Measurements from ENCODE around the gene MAMLD1.

Gene MAMLD1

DNA sequence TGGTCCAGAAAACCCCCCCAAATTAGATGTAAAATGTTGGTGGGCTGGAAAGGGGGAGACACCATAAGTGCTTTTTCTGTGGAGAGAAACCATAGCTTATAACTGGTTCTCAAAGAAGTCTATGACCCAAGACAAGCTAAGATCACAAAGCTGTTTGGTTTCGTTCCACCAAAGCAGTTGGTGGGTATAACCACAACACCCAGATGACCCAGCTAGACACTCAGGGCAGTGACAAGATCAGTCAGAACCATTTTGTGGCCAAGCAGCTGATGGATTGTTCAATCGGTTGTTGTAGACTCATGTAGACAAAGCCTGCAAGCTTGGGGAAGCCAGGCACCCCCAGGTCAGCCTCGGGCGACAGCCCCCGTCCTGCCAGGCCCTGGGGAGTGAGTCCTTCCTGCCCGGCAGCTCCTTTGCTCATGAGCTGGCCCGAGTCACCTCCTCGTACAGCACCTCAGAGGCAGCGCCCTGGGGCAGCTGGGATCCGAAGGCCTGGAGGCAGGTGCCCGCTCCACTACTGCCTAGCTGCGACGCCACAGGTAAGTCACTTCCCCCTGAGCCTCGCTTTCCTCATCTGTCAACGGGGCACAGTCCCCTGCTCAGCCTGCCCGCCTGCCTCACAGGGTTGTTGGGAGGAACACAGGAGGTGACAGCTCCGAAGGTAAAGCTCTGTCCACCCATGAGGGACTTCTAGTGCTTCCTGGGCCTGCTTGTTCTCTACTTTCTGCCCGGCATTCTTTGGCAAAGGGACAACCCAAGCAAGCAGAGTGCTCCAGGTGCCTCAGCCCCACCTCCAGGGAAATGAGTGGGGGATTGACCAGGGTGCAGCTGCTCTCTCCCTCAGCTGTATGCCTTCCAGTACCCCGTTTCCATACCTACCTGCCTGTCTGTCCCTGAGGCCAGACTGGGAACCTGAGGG lies 140.1 kb downstream of the MAMLD1 start:
- no peak for DNase-seq (ENCODE audit: low read depth in 2 of 2)

DNA sequence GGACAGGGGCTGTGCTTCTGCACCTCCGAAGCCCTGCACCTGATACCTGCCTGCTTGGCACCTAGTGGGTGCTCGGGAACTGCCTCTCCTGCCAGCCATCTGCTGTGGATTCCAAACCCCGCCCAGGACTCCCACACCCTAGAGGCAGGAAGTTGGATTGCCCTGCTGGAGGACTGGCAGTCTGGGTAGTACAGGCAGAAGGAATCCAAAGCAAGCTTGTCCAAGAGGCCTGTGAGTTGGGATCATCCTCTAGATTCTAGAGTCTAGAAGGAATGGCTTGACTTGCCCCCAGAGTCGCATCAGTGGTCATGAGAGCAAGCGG lies 140.7 kb downstream of the MAMLD1 start:
- no peak for DNase-seq (ENCODE audit: low read depth in 2 of 2)

DNA sequence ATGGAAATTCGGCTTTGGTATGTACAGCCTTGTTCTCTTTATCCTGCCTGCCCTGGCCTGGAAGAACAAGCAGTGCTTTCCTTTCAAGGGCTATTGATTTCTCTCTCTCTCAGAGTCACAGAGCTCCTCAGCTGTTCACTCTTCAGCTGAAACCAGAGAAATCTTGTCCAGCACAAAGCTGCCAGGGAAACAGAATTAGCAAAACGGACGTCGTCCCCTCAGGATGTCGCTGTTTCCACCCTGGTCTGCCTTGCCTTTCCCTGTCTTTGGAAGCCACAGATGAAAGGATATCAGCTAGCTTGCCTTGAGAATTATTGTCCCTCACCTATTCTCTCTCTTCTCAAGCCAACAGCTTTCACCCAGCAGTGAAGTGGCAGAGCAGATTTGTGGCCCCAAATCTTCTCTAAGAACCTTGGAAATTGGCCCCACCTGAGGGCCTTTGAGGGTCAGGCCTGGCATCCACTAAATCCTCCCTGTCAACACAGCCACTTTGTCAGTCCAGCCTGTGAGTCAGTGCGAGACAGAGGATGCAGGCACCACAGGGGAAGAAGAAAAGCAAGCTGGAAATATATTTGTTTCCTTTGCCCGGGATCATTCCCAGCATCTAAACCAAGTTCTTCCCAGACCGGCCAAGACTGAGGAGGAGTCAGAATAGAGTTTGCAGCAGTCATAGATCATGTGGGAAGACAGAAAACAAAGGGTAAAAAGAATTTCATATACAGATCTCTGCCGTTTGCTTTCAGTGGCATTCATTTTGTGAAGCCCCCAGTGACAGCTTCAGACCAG lies 141.5 kb downstream of the MAMLD1 start:
- no peak for DNase-seq (ENCODE audit: low read depth in 2 of 2)

DNA sequence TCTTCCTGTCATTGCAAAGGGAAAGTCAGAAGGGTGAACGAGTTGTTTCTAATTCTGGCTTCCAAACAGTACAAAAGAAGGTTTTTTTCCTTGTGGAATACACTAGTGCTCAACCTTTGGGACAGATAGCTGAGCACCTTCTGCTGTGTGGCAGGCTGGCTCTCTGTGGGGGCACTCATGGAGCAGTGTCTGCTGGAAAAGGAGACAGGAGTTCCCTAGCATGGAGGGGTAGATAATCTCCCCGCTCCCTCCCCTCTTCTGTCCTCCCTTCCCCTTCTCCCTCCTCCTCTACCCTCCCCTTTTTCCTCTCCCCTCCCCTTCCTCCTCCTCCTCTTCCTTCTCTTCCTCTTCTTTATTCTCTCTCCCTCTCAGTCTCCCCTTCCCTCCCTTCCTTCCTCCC lies 142.9 kb downstream of the MAMLD1 start:
- no peak for DNase-seq (ENCODE audit: low read depth in 2 of 2)

DNA sequence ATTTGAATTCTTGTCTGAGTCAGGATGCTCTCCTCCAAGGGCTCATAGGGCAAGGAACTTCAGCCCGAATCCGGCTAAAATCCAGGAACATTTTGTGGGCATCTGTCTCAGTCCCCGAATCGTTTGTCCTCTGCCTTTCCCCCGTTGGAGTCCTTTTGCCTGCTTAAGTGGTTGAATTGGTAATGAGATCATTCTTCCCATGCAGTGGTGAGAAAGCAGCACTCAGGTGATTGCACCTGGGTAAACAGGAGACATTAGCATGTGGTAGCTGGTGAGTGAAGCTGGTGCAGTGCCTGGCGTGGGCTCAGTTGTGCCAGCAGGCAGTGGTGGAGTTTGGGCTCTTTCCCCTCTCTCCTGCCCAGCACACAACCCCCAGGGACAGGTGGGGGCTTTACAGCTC lies 143.4 kb downstream of the MAMLD1 start:
- DNase-seq (ENCODE audit: low read depth in 2 of 2) = no peak

DNA sequence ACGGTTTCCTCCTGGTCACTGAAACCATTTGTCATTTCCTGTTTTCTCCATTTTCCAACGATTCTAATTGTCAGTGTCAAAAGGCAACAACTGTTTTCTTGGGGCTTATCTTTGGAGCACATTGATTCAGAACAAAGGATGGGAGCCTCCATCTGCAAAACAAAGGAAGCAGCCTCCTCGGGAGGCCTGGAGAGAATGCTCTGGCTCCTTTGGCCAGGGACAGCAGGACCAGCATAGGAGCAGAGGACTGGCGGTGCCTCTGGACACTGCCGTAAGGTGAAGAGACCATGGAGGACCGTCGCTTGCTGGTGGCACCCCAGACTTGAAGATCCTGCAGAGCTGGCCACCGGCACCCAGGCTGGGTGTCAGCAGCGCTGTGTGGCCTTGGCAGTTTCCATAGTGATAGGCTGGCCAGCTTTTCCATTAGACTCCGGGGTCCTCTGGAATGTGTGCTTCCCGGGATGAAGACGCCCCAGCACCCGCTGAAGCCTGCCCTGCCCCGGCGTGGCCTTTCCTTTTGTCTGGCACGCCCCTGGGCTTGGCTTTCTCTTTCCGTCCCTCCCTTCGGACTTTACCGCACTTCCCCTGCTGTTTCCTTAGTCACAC lies 144.2 kb downstream of the MAMLD1 start:
- no peak for DNase-seq (ENCODE audit: low read depth in 2 of 2)

DNA sequence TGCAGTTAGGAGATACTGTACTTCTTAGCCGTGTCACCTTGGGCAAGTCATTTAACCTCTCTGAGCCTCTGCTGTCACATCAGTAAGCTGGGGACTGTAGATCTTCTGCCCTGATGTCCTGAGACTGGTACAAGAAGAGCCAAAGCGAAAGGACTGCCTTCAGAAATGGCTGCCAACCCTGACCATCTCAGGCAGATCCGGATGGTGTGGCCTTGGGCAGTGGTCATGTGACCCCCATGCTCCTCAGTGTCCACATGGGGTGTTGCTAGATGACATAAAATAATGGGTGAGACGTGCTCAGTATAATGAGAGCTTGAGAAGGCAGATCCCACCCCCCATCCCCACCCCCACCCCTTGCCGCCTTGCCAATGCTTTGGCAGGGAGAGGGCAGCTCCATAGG lies 144.9 kb downstream of the MAMLD1 start:
- DNase-seq (ENCODE audit: low read depth in 2 of 2) = no peak

DNA sequence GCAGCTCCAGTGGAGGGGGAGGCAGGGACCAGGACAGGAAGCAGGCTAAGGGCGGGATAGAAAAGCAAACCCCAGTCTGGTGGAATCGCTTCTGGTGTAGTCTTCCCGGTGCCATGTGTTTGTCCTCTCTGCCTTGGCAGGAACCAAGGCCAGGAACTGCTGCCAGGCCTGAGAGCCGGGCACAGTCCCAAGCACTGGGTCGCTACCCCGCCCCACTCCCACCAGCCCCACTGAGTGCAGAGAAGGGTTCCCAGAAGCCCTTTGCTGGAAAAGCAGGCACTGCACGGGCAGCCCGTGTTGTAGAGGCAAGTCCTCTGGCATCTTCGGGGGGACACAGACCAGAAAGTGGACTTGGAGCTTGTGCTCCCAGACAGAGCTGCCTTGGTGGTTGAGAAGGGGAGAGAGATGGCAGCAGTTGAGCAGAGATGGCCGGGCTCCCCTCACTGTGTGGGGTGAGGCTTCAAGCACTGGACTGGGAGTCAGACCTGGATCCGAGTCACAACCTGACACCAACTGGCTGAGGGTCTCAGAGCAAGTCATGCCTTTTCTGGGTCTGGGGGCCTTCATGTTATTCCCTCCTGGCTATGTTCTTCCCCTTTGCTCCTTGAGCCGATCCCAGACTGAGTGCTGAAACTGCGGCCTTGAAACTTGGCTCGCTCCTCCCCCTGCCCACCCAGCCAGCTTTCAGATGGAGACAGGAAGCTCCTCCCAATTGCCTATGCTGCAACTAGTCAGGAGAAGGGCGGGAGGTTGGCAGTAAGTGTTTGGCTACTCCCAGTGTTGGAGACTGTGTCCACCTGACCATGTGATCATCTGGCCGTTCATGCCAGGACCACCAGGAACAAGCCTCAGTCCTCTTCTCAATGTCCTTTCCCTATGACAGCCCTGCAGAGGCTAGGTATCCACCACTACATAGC lies 145.6 kb downstream of the MAMLD1 start:
- DNase-seq (ENCODE audit: low read depth in 2 of 2) = no peak

DNA sequence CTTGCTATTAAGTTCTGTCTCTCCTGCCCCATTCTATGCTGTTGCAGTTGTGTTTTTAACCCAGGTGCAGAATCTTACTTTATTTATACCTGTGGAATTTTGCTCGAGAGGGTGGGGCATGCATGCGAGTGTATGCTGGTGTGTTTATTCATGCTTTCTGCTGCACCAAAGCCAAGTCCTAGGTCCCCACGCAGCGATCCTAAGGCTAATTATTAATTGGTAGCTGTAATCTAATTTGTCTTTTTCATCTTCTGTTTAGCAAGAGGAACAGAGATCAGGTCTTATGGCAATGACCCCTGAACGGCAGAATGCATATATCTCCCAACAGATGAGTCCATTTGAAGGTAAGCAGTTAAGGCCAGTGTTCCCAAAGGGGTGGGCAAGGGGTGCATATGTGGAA lies 146.6 kb downstream of the MAMLD1 start:
- no peak for DNase-seq (ENCODE audit: low read depth in 2 of 2)

DNA sequence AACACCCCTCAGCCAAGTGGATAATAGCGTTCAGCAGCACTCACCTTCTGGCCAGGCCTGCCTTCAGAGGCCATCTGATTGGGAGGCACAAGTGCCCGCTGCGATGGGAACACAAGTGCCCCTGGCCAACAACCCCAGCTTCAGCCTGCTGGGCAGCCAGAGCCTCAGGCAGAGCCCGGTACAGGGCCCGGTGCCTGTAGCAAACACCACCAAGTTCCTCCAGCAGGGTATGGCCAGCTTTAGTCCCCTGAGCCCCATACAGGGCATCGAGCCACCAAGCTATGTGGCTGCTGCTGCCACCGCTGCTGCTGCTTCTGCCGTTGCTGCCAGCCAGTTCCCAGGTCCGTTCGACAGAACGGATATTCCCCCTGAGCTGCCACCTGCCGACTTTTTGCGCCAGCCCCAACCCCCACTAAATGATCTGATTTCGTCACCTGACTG lies 149.4 kb downstream of the MAMLD1 start:
- DNase-seq (ENCODE audit: low read depth in 2 of 2) = no peak

DNA sequence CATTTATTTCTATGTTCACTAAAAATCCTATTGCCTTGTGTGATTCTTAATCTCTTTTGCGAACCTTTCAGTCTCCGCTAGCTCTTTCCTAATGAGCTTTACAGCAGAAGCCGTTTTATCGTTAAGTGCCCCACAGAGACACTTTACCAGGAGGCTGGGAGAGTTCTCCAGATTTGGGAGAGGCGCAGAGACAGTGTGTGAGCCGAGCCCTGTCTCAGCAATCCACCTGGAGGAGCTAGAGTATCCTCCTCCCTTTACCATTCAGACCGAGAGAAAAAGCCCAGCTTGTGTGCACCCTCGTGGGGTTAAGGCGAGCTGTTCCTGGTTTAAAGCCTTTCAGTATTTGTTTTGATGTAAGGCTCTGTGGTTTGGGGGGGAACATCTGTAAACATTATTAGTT lies 150.4 kb downstream of the MAMLD1 start:
- no peak for DNase-seq (ENCODE audit: low read depth in 2 of 2)

DNA sequence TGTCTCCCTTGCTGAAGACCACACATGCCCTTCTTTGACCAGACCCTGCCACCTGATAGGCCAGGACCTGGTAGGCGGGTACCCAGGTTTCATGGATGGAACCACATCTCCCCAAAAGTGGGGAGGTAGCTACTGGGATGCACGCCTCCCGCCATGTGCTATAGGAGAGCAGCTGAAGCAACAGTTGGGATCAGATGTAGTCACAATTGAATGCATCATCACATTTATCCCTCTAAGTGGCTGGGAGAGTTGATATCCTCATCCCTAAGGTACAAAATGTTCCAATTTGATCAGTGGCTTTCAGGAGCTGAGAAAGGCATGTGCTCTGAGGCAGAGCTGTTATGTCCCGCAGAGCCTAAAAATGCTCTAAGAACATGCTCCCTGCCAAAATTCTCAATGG lies 151.3 kb downstream of the MAMLD1 start:
- no peak for DNase-seq (ENCODE audit: low read depth in 2 of 2)

DNA sequence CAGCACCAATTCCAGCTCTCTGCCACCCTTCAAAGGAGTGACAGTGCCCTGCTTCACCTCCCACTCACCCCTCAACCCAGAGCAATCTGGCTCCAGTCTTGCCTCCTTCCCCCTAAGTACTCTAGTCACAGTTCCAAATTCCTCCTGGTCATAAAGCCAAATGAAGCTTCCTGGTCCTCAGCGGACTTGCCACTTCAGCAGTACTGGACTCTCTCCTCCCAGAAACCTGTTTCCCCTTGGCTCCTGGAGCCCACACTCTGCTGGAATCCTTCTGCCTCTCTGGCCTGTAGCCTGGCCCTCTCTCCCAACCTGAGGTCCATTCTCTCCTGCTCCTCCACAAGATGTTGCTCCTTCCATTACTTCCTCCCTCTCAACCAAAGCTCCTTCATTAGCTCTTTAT lies 152.7 kb downstream of the MAMLD1 start:
- no peak for DNase-seq (ENCODE audit: low read depth in 2 of 2)

DNA sequence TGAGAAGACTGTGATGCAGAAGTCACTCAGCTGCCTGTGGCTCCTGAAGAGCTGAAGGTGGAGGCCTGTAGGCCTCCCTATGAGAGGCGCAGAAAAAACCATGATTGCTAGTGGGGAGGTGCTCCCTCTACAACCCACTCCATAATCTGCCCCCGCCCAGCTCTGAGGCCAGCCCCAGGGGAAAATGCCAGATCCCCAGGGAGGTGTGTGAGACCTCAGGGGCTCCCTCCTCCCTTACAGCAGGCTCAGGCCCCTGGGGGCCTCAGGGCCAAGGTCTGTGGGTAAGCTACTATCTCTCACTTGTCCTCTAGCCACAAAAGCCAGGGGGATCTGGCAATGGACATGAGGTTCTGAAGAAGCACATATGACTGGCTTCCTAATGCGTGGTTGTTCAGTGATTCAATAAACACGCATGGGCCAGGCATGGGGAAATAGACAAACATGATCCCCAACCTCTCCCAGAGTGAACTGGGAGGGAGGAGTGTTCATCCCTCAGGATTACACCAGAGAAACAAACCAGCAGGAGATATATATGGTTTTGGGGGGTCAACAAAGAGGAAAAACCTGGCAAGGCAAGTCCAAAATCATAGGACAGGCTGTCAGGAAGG lies 154.3 kb downstream of the MAMLD1 start:
- no peak for DNase-seq (ENCODE audit: low read depth in 2 of 2)

DNA sequence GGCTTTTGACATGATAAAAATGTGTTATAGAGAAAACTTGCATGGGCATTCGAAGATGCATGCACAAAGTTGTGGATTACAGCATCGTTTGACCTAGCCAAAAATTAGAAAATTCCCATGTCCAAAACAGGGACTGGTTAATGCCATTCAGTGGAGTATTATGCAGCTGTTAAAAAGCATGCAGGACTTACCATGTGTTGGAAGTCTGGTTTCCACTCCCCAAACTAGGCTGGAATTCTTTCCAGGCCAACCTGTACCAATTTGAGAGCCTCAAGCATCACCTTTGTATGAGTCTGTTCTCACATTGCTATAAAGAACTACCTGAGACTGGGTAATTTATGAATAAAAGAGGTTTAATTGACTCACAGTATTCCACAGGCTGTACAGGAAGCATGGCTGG lies 159.4 kb downstream of the MAMLD1 start:
- DNase-seq (ENCODE audit: low read depth in 2 of 2) = no peak

DNA sequence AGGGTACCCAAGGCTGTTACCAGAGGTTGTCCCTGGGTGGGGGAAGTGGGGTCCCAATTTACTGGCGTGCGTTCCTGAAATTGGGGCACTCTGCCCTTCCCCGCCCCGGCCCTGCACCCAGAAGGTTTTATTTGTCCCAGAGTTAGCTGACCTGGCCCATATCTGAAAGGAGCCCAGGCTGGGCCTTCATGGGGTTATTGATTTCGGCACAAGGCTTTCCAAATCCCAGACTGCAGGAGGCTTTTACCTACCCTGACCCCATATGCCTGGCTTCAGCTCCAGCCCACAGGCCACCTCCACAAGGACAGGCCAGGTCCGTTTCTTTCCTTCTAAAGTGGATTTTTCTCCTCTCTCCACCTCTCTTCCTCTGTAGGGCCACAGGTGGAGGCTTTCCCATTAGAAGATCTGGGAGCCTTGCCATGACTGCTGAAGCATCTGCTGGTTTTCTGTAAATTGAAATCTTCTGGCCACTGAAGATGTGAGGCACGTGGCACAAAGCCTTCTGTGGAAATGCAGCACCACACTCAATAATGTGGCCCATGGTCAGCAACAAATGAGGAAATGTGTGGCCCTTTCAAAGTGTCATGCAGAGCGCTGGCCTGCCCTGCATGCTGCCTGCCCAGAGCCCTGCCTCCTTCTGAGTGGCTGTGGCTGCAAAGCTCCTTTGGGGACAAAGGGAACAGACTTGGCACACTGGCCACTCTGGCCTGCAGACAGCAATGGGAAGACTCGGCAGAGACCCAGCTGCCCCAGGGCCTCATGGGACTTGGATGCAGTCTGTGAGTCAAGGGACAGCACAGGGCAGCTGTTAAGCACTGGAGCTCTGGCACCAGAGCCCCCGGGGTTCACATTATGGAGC lies 162.2 kb downstream of the MAMLD1 start:
- no peak for DNase-seq (ENCODE audit: low read depth in 2 of 2)

DNA sequence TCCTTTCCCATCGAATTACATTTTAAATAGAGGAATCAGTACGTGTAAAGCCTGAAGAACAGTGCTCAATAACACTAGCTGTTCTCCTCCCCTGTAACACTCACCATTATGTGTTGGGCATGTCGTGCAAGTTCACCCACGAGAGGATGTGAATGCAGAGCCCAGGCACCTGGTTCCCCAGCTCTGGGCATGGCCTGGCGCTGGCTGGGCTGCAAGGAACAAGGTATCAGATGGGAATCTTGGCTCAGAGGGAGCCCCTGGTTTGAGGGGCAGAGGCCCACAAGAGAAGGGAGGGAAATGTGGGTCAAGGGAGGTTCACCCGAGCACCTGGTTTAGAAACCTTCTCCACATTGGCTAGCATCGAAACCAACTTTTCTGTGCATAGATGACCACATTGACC lies 163.6 kb downstream of the MAMLD1 start:
- DNase-seq (ENCODE audit: low read depth in 2 of 2) = no peak

DNA sequence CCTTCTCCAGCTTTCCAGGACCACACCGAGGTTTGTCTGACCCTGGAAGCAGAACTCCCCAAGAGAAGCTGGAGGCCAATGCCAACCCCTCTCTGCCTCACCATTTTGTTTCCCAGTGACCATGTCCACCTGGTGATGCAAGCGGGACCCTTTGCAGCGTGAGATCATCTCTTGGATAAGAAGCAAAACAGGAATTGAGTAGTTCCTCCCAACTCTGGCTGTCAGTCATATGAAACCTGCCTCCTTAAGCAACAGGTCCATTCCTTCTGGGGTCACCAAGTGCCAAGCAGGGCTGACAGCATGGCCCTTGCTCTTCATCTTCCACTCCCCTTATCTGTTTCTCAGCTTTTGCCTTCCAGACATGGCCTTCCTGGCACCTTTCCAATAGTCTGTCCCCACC lies 164.0 kb downstream of the MAMLD1 start:
- DNase-seq (ENCODE audit: low read depth in 2 of 2) = no peak

DNA sequence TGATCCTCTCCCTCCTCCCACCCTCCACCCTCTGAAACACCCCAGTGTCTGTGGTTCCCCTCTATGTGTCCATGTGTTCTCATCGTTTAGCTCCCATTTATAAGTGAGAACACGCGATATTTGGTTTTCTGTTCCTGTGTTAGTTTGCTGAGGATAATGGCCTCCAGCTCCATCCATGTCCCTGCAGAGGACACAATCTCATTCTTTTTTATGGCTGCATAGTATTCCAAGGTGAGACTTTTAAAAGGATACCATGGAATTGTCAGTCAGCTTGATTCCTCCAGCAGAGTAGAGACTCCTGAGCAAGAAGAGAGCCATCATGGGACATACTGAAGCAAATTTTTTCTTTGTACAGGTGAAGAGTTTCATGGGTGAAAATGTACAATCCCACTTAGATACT lies 166.5 kb downstream of the MAMLD1 start:
- no peak for DNase-seq (ENCODE audit: low read depth in 2 of 2)

DNA sequence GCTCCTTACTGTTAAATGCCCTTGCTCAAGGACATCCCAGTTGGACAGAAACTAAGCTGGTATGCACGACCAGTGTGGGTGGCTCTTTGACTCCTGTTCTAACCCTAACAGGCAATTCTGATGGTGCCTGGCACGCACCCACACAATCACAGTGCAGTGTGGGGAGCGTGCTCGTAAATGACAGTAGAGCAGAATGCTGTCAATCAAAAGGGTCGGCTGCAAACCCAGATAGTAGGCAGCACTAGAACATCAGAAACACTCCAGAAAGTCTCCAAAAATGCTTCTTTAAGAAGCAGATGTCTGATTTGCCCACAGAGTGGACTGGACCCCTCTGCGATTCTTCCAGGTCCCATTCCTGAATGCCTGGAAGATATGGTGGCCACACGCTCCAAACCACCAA lies 167.7 kb downstream of the MAMLD1 start:
- no peak for DNase-seq (ENCODE audit: low read depth in 2 of 2)
